Thymus (tissue), 11 donors: Measurements from ENCODE around the gene ATG4B. TPM values are rescaled to one million over a fixed set of nuclear protein-coding genes. Genes with fewer than 3 reads are reported as not detected.
A peak's percentile ranks its signal among the peaks of the same experiment; 100 is the strongest.

Experiments used
- DNase-seq, 9 donors: peaks; one replicate each; pipeline ENCODE4 v3.0.0-alpha.2; 2013; ENCODE audit warnings: low spot score in 9 of 9, low read depth in 6 of 9, missing footprints in 1 of 9
- H3K27ac ChIP-seq, 2 donors: one replicate each; pipeline ENCODE4 v1.5.1; 2013; ENCODE audit warnings: control low read depth in 1 of 2, low read depth in 1 of 2, low read length in 1 of 2, mild to moderate bottlenecking in 1 of 2, moderate library complexity in 1 of 2
- H3K27me3 ChIP-seq, 2 donors: one replicate each; pipeline ENCODE4 v1.5.1; 2013; ENCODE audit warnings: low read length in 1 of 2; ENCODE audit not compliant: control insufficient read depth in 2 of 2, insufficient read depth in 1 of 2
- H3K36me3 ChIP-seq, 2 donors: one replicate each; pipeline ENCODE4 v1.5.1; 2013; ENCODE audit warnings: low read length in 1 of 2, mild to moderate bottlenecking in 1 of 2, moderate library complexity in 1 of 2; ENCODE audit not compliant: control insufficient read depth in 2 of 2, insufficient read depth in 2 of 2
- H3K4me1 ChIP-seq, 2 donors: one replicate each; pipeline ENCODE4 v1.5.1; 2013; ENCODE audit warnings: low read length in 2 of 2; ENCODE audit not compliant: control insufficient read depth in 2 of 2, insufficient read depth in 2 of 2
- H3K4me3 ChIP-seq, 2 donors: one replicate each; pipeline ENCODE4 v1.5.1; 2013; ENCODE audit warnings: low read length in 2 of 2, control low read depth in 1 of 2, mild to moderate bottlenecking in 1 of 2
- H3K9me3 ChIP-seq, 2 donors: one replicate each; pipeline ENCODE4 v1.5.1; 2013; ENCODE audit warnings: low read length in 1 of 2, mild to moderate bottlenecking in 1 of 2; ENCODE audit not compliant: control insufficient read depth in 2 of 2, insufficient read depth in 1 of 2
- WGBS: extraction: QIAGEN DNeasy Blood & Tissue Kit; methylation state at CpG from one replicate; pipeline ENCODE4 v1.1.7; 2013; 5-methylcytosine and 5-hydroxymethylcytosine counted together
- polyA plus RNA-seq: library from polyadenylated mRNA; stranded (reverse); fragments of 200-250 nt; gene quantifications from one replicate; pipeline ENCODE4 v1.2.3, GENCODE V29; 2013
- total RNA-seq: library from RNA; stranded (reverse); fragments of 120-200 nt; gene quantifications from one replicate; pipeline ENCODE4 v1.2.4, GENCODE V29; 2013
- donor health status: healthy.

The ATG4B gene
- total and polyA plus RNA-seq, 2 donors: 30.9 to 68.0 TPM

DNA sequence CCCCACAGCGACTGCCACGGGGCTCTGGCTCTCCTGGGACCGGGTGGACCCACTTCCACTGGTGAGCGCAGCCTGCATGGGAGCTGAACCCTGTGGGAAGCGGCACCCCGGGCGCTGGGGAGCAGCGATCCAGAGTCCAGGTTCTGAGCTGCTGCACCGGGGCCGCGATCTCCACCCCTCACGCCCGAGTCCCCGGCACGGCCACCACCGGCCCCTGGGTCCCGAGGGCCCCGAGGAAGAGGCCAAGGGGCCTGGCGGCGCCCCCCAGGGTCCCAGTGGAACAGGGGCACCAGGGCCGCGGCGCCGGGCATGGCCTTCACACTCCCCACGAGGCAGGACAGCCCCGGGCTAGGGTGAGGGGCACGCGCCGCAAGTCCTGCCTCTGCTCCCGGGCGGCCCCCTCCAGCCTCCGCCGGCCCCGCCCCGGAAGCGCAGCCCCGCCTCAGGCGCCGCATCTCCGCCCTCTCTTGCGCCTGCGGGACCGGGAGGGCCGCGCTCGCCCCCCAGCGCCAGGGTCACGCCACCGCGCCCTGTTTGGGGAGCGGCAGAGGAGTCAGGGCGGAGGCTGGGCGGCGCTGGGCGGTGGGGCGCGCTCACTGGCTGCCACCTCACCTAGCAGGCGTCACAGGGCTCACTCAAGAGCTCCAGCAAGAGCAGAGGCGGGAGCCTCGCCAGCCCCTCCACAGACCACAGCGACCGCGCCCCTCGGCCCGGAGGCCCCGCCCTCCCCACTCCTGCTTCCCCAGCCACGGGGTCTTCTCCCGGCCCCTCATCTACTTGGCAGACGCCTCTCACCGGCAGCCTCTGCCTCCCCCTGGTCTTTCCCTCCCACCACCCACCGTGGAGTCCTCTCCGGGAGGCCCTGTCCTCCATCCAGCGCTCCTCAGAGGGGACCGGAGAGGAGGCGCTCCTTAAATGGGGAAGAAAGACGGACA, 27.4 kb upstream of the ATG4B start:
- Histone ChIP-seq H3K27me3 (no peaks in the 10 kb centered on the region), H3K4me1 (peaks cover 8 to 20% of the 10 kb centered on the region in 2 donors), H3K36me3 (peaks cover 14 to 23% of the 10 kb centered on the region in 2 donors), H3K27ac (peak overlapping the region; percentile 13 to 57), H3K4me3 (peak overlapping the region; percentile 41 to 59), H3K9me3 (no peaks in the 10 kb centered on the region)
- 10% methylated on average over 76 of the region's 76 CpGs for WGBS
- peak; percentile 47 to 96 (median 88) for DNase-seq

GRCh38 chr2:241611062-241611461, 26.4 kb upstream of the ATG4B start:
- DNase-seq: no peak
- Histone ChIP-seq H3K27ac (no peak overlapping the region), H3K9me3 (no peaks in the 10 kb centered on the region), H3K4me3 (no peak overlapping the region), H3K27me3 (no peaks in the 10 kb centered on the region), H3K36me3 (peaks cover 7 to 22% of the 10 kb centered on the region in 2 donors), H3K4me1 (peaks cover 8 to 20% of the 10 kb centered on the region in 2 donors)
- WGBS: 98% methylated on average over 13 of the region's 13 CpGs

GRCh38 chr2:241612156-241613016, 25.1 kb upstream of the ATG4B start:
- DNase-seq: no peak
- Histone ChIP-seq H3K27ac (no peak overlapping the region), H3K9me3 (no peaks in the 10 kb centered on the region), H3K4me1 (peaks cover 11 to 27% of the 10 kb centered on the region in 2 donors), H3K36me3 (peaks cover 0 to 17% of the 10 kb centered on the region in 2 donors), H3K27me3 (no peaks in the 10 kb centered on the region), H3K4me3 (no peak overlapping the region)
- WGBS: 96% methylated on average over 20 of the region's 20 CpGs

GRCh38 chr2:241613017-241613780, 24.3 kb upstream of the ATG4B start:
- no peak overlapping the region for H3K4me3 ChIP-seq
- peaks cover 14 to 34% of the 10 kb centered on the region in 2 donors for H3K4me1 ChIP-seq
- peaks cover 0 to 9% of the 10 kb centered on the region in 2 donors for H3K36me3 ChIP-seq
- no peaks in the 10 kb centered on the region for H3K27me3 ChIP-seq
- 95% methylated on average over 15 of the region's 15 CpGs for WGBS
- no peaks in the 10 kb centered on the region for H3K9me3 ChIP-seq
- DNase-seq: no peak
- H3K27ac ChIP-seq: no peak overlapping the region

GRCh38 chr2:241615041-241615440, 22.5 kb upstream of the ATG4B start:
- Histone ChIP-seq H3K4me1 (peaks cover 11 to 20% of the 10 kb centered on the region in 2 donors), H3K9me3 (no peaks in the 10 kb centered on the region), H3K27ac (no peak overlapping the region), H3K36me3 (peaks cover 0 to 10% of the 10 kb centered on the region in 2 donors), H3K27me3 (no peaks in the 10 kb centered on the region), H3K4me3 (no peak overlapping the region)
- 93% methylated on average over 11 of the region's 11 CpGs for WGBS
- DNase-seq: no peak

- Histone ChIP-seq H3K9me3 (no peaks in the 10 kb centered on the region), H3K4me1 (peaks cover 7 to 17% of the 10 kb centered on the region in 2 donors), H3K27ac (no peak overlapping the region), H3K4me3 (no peak overlapping the region), H3K27me3 (no peaks in the 10 kb centered on the region), H3K36me3 (peaks cover 0 to 10% of the 10 kb centered on the region in 2 donors)
- no peak for DNase-seq
- 97% methylated on average over 16 of the region's 16 CpGs for WGBS
Measured at GRCh38 chr2:241615522-241616052, 21.9 kb upstream of the ATG4B start.

DNA sequence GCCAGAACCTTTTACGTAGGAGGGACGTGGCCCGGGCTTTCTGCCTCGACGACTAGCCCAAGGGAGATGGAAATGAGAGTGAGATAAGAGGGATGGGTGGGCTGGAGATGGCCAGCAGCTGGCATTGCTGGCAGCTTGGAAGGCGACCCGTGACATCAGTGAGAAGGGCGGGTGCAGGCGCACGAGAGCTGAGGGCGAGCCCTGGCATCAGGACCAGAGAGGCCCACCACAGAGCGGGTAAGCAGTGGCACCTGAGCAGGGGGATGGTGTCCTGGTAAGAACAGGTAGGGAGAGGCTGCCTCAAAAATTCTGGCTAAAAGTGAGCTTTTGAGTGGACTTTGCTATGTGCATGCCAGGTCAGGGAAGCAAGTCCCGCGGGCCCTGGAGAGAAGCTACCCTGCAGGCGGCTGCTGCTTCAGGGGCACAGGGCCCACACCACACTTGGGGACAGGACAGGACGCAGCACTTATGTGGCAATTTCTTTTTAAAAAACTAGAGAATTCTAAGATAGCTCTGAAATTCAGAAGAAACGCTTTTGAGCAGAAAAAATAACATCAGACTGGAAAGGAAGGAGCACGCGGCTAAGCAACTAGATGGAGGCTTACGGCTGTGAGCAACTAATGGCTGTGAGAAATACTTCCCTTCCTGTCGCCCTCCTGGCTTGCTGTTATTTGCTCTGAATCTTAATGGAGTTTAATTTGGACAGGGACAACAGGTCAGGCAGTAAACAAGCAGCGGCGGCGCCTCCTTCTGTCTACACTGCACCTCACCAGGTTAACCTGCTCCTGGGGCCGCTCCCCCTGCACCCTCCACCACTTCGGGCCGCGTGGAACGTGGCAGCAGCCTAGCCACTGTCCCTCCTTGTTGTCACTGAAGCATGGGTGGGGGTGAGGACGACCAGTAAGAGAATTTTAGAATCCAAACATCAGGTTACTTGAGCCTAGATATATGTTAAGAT, 21.0 kb upstream of the ATG4B start:
- H3K4me3 ChIP-seq: no peak overlapping the region
- WGBS: 96% methylated on average over 30 of the region's 30 CpGs
- H3K36me3 ChIP-seq: peaks cover 0 to 10% of the 10 kb centered on the region in 2 donors
- no peaks in the 10 kb centered on the region for H3K9me3 ChIP-seq
- H3K4me1 ChIP-seq: peaks cover 6 to 14% of the 10 kb centered on the region in 2 donors
- no peaks in the 10 kb centered on the region for H3K27me3 ChIP-seq
- no peak for DNase-seq
- no peak overlapping the region for H3K27ac ChIP-seq
